ENCODE measurements around the gene CROCC2.

The CROCC2 gene

DNA sequence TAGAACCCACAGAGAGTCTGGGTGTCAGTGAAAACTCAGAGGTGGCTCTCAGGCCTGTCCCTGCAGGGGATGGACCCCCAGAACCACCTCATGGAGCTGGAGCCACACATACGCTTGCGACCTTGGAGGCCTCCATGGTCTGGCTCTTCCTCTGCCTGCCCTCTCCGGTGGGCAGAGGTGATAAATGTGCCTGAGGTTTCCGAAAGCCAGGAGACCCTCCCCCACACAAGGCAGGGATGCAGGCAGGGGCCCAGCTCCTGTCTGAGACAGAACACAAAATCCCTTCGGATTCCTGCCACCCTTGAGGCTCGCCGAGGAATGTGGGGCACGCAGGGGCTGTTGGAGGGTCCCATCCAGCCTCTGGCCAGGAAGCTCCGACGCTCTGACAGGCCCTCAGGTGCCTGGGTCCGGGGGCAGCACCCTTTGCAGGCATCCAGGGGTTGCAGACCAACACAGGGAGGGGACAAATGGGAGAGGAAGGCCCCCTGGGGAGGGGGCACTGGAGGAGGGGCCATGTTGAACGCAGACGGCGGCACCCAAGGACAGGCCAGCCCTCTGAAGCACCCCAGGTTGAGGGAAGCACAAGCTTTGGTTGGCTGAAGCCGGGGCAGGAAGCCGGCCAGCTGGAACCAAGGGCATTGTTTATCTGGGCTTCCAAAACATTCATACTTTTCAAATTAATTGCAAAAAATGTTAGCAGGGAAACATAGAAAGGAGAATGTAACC, 88.2 kb downstream of the CROCC2 start:
- ChIA-PET CTCF (no interaction called here), POLR2A (no interaction called here)
- no peak for TF ChIP-seq ZNF19 (tag by site-specific recombination; IDR thresholded peaks at IDR 0.05; ENCODE audit: low read depth)
- Histone ChIP-seq H3K9me3 (ENCODE audit: control insufficient read depth, insufficient read depth, low read depth, low read length) (no peaks in the 10 kb centered on the region), H3K36me3 (ENCODE audit: control insufficient read depth in 2 of 2, insufficient read depth in 1 of 2, low read length in 2 of 2) (no peaks in the 10 kb centered on the region), H3K27ac (ENCODE audit: extremely low read depth, low read depth, low read length) (no peak overlapping the region), H3K4me1 (ENCODE audit: control insufficient read depth, insufficient read depth, low read length) (peaks cover 6% of the 10 kb centered on the region; the same call in 1 of the 2 replicates), H3K4me3 (ENCODE audit: low read depth, low read length) (no peak overlapping the region)

DNA sequence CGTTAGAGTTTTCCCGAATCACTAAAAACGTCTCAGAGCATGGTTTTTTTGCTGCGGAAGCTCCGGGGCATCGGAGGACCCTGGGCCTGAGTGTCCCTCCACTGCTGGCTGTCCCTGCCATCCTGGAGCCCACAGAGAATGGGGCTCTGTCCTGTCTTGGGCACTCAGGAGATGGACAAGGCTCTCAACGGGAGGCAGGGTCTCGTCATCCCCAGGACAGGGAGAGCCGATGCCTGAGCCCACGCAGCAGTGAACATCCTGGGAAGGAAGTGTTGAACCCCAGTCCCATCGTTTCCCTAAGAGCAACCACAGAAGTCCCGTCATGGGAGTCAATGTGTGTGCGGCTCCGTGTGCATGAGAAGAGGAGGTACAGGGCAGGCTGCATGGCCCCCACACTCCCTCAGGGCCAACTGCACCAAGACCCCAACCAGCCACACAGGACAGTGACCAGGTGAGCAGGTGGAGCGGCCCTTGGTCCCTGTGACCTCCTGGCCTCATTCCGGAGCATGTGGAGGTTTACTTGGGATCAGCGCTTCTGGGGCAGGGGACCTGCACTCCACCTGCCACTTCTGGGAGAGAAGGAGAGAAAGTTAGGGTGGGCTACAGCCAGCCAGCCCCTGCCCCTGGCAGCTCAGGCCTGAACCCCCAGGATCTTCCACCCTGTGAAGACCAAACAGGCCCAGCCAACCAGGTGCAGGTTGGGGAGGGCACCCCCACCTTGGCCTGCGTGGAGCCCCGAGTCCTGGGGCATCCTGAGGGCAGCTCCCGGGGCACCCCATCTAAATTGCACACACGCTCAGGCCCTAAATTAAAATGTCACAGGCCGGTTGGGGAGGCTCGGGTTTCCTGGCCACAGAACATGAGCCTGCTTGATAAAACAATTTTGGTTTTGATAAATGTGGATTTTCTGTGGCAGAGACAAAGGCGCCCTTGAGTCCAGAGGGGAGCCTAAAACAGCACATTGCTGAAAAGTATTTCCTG, 89.2 kb downstream of the CROCC2 start:
- TF ChIP-seq BCL11B (tag by site-specific recombination; IDR thresholded peaks at IDR 0.05; ENCODE audit: low read depth) (no peak), FEZF1 (tag by site-specific recombination; IDR thresholded peaks at IDR 0.05) (no peak), ZNF585B (tag by site-specific recombination; IDR thresholded peaks at IDR 0.05) (no peak), ZNF473 (tag by site-specific recombination; IDR thresholded peaks at IDR 0.05) (no peak), ZNF23 (tag by site-specific recombination; IDR thresholded peaks at IDR 0.05; ENCODE audit: borderline replicate concordance) (no peak), KLF1 (tag by site-specific recombination; IDR thresholded peaks at IDR 0.05) (no peak), ZNF175 (tag by site-specific recombination; IDR thresholded peaks at IDR 0.05) (no peak), ZNF530 (tag by site-specific recombination; IDR thresholded peaks at IDR 0.05; ENCODE audit: low read depth) (no peak), ZNF211 (tag by site-specific recombination; IDR thresholded peaks at IDR 0.05; ENCODE audit: low read depth) (no peak), ZNF10 (tag by site-specific recombination; IDR thresholded peaks at IDR 0.05) (no peak), ZNF544 (tag by site-specific recombination; IDR thresholded peaks at IDR 0.05) (no peak), HOXC10 (CRISPR knock-in tag; IDR thresholded peaks at IDR 0.05) (no peak)
- TF ChIP-seq, protein P1, sequence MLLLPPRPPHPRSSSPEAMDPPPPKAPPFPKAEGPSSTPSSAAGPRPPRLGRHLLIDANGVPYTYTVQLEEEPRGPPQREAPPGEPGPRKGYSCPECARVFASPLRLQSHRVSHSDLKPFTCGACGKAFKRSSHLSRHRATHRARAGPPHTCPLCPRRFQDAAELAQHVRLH (tag by site-specific recombination; IDR thresholded peaks at IDR 0.05) = no peak
- TF ChIP-seq, protein P2, sequence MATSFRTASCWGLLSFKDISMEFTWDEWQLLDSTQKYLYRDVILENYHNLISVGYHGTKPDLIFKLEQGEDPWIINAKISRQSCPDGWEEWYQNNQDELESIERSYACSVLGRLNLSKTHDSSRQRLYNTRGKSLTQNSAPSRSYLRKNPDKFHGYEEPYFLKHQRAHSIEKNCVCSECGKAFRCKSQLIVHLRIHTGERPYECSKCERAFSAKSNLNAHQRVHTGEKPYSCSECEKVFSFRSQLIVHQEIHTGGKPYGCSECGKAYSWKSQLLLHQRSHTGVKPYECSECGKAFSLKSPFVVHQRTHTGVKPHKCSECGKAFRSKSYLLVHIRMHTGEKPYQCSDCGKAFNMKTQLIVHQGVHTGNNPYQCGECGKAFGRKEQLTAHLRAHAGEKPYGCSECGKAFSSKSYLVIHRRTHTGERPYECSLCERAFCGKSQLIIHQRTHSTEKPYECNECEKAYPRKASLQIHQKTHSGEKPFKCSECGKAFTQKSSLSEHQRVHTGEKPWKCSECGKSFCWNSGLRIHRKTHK (tag by site-specific recombination; IDR thresholded peaks at IDR 0.05) = no peak
- TF ChIP-seq, protein P3, sequence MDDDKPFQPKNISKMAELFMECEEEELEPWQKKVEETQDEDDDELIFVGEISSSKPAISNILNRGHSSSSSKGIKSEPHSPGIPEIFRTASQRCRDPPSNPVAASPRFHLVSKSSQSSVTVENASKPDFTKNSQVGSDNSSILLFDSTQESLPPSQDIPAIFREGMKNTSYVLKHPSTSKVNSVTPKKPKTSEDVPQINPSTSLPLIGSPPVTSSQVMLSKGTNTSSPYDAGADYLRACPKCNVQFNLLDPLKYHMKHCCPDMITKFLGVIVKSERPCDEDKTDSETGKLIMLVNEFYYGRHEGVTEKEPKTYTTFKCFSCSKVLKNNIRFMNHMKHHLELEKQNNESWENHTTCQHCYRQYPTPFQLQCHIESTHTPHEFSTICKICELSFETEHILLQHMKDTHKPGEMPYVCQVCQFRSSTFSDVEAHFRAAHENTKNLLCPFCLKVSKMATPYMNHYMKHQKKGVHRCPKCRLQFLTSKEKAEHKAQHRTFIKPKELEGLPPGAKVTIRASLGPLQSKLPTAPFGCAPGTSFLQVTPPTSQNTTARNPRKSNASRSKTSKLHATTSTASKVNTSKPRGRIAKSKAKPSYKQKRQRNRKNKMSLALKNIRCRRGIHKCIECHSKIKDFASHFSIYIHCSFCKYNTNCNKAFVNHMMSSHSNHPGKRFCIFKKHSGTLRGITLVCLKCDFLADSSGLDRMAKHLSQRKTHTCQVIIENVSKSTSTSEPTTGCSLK (tag by site-specific recombination; IDR thresholded peaks at IDR 0.05) = no peak
- TF ChIP-seq, protein P4, sequence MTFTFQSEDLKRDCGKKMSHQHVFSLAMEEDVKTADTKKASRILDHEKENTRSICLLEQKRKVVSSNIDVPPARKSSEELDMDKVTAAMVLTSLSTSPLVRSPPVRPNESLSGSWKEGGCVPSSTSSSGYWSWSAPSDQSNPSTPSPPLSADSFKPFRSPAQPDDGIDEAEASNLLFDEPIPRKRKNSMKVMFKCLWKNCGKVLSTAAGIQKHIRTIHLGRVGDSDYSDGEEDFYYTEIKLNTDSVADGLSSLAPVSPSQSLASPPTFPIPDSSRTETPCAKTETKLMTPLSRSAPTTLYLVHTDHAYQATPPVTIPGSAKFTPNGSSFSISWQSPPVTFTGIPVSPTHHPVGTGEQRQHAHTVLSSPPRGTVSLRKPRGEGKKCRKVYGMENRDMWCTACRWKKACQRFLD (tag by site-specific recombination; IDR thresholded peaks at IDR 0.05) = no peak
- H3K36me3 ChIP-seq (ENCODE audit: control insufficient read depth in 2 of 2, insufficient read depth in 1 of 2, low read length in 2 of 2) = peaks cover 0 to 5% of the 10 kb centered on the region in 2 experiments; a peak in 1 of 3 replicates
- H3K4me1 ChIP-seq (ENCODE audit: control insufficient read depth, insufficient read depth, low read length) = peaks cover 6% of the 10 kb centered on the region; the same call in 1 of the 2 replicates
- ChIA-PET CTCF (no interaction called here), POLR2A (no interaction called here)
- H3K4me3 ChIP-seq (ENCODE audit: low read depth, low read length) = no peak overlapping the region
- H3K9me3 ChIP-seq (ENCODE audit: control insufficient read depth, insufficient read depth, low read depth, low read length) = no peaks in the 10 kb centered on the region
- H3K27ac ChIP-seq (ENCODE audit: extremely low read depth, low read depth, low read length) = no peak overlapping the region
